ENCODE results near the gene ARIH2.
"Not testable (repeated sequence)": the region's sequence is repeated elsewhere in the genome, so short reads cannot be mapped to it uniquely, and the experiment has no call there.

ARIH2 gene

GRCh38 chr3:48897460-48898376 is 20.9 kb upstream of the ARIH2 start:
- Histone ChIP-seq H3K79me2 (ENCODE audit: control insufficient read depth, insufficient read depth, low read length) (no peaks in the 10 kb centered on the region), H3K4me1 (ENCODE audit: control insufficient read depth, low read depth, low read length) (peaks cover 6% of the 10 kb centered on the region), H4K5ac (ENCODE audit: low read length) (no peak overlapping the region), H3K4me2 (ENCODE audit: low read length) (peak overlapping the region; percentile 90), H3K79me1 (ENCODE audit: low read length) (no peaks in the 10 kb centered on the region), H3K9ac (ENCODE audit: low read length) (peak overlapping the region; percentile 79), H2AK5ac (ENCODE audit: low read length) (no peak overlapping the region), H3K4me3 (ENCODE audit: low read length) (peak overlapping the region; percentile 81), H3K4ac (ENCODE audit: low read depth, low read length) (no peak overlapping the region), H3K27ac (ENCODE audit: low read depth, low read length) (no peak overlapping the region), H3K56ac (ENCODE audit: low read length) (peak overlapping the region; percentile 86), H3K18ac (ENCODE audit: low read length) (no peak overlapping the region), H3K23ac (ENCODE audit: low read length) (no peak overlapping the region), H4K8ac (ENCODE audit: low read depth, low read length) (no peak overlapping the region), H2BK120ac (ENCODE audit: low read depth, low read length) (no peak overlapping the region), H3K27me3 (ENCODE audit: insufficient read depth, low read length, poor library complexity) (no peaks in the 10 kb centered on the region), H3K36me3 (ENCODE audit: control insufficient read depth, insufficient read depth, low read length) (no peaks in the 10 kb centered on the region), H2BK5ac (ENCODE audit: low read length) (no peak overlapping the region), H2BK15ac (replicated peaks; ENCODE audit: low read depth) (no peak overlapping the region)
- WGBS (ENCODE audit: extremely low coverage, insufficient coverage, low lambda C conversion rate) = no CpG with 5 or more reads among the region's 17 CpGs
- DNase-seq = no peak

- Histone ChIP-seq H3K79me1 (ENCODE audit: low read length) (no peaks in the 10 kb centered on the region), H3K27me3 (ENCODE audit: insufficient read depth, low read length, poor library complexity) (no peaks in the 10 kb centered on the region), H2AK5ac (ENCODE audit: low read length) (no peak within 1 kb of the TSS), H2BK5ac (ENCODE audit: low read length) (no peak within 1 kb of the TSS), H3K4me2 (ENCODE audit: low read length) (peak within 1 kb of the TSS; percentile 90), H3K4me1 (ENCODE audit: control insufficient read depth, low read depth, low read length) (peaks cover 6% of the 10 kb centered on the region), H3K18ac (ENCODE audit: low read length) (no peak within 1 kb of the TSS), H3K36me3 (ENCODE audit: control insufficient read depth, insufficient read depth, low read length) (no peaks in the 10 kb centered on the region), H3K4me3 (ENCODE audit: low read length) (peak within 1 kb of the TSS; percentile 81), H3K56ac (ENCODE audit: low read length) (peak within 1 kb of the TSS; percentile 86), H3K9ac (ENCODE audit: low read length) (peak within 1 kb of the TSS; percentile 79), H4K5ac (ENCODE audit: low read length) (peak within 1 kb of the TSS; percentile 62), H2BK120ac (ENCODE audit: low read depth, low read length) (no peak within 1 kb of the TSS), H3K23ac (ENCODE audit: low read length) (peak within 1 kb of the TSS; percentile 35), H3K79me2 (ENCODE audit: control insufficient read depth, insufficient read depth, low read length) (no peaks in the 10 kb centered on the region), H3K4ac (ENCODE audit: low read depth, low read length) (no peak within 1 kb of the TSS), H4K8ac (ENCODE audit: low read depth, low read length) (no peak within 1 kb of the TSS), H2BK15ac (replicated peaks; ENCODE audit: low read depth) (no peak within 1 kb of the TSS), H3K27ac (ENCODE audit: low read depth, low read length) (no peak within 1 kb of the TSS)
- peak; percentile 94 for DNase-seq
- WGBS (ENCODE audit: extremely low coverage, insufficient coverage, low lambda C conversion rate) = no CpG with 5 or more reads among the region's 54 CpGs
These were observed 20.0 kb upstream of the ARIH2 start, which contains the start of gene SLC25A20 for GRCh38 chr3:48898383-48899234. TSS of gene SLC25A20 (minus strand) at chr3:48898882. CDS start at chr3:48898794, 88 bp downstream.

- DNase-seq = no peak
- H3K27ac ChIP-seq (ENCODE audit: low read depth, low read length) = no peak overlapping the region
These were observed 19.4 kb upstream of the ARIH2 start for GRCh38 chr3:48899273-48899672.

GRCh38 chr3:48907026-48907425 is 11.6 kb upstream of the ARIH2 start:
- not testable (repeated sequence) for H2BK120ac ChIP-seq (ENCODE audit: low read depth, low read length); H3K4me3 ChIP-seq (ENCODE audit: low read length); H3K79me1 ChIP-seq (ENCODE audit: low read length); DNase-seq; H3K4me1 ChIP-seq (ENCODE audit: control insufficient read depth, low read depth, low read length); H3K4ac ChIP-seq (ENCODE audit: low read depth, low read length); H2BK15ac ChIP-seq (replicated peaks; ENCODE audit: low read depth); H3K9ac ChIP-seq (ENCODE audit: low read length); H4K8ac ChIP-seq (ENCODE audit: low read depth, low read length); H3K27me3 ChIP-seq (ENCODE audit: insufficient read depth, low read length, poor library complexity); H3K18ac ChIP-seq (ENCODE audit: low read length); H3K36me3 ChIP-seq (ENCODE audit: control insufficient read depth, insufficient read depth, low read length); H2AK5ac ChIP-seq (ENCODE audit: low read length); H3K23ac ChIP-seq (ENCODE audit: low read length); H3K79me2 ChIP-seq (ENCODE audit: control insufficient read depth, insufficient read depth, low read length); H3K27ac ChIP-seq (ENCODE audit: low read depth, low read length); H4K5ac ChIP-seq (ENCODE audit: low read length); H3K56ac ChIP-seq (ENCODE audit: low read length); H3K4me2 ChIP-seq (ENCODE audit: low read length); H2BK5ac ChIP-seq (ENCODE audit: low read length)
- no CpG with 5 or more reads among the region's 13 CpGs for WGBS (ENCODE audit: extremely low coverage, insufficient coverage, low lambda C conversion rate)

More at GRCh38 chr3:48899273-48899672, 19.4 kb upstream of the ARIH2 start:
- no peak overlapping the region for H2BK5ac ChIP-seq (ENCODE audit: low read length)
- H4K5ac ChIP-seq (ENCODE audit: low read length) = peak overlapping the region; percentile 62
- no peak overlapping the region for H2BK120ac ChIP-seq (ENCODE audit: low read depth, low read length)
- no CpG with 5 or more reads among the region's 4 CpGs for WGBS (ENCODE audit: extremely low coverage, insufficient coverage, low lambda C conversion rate)
- no peak overlapping the region for H3K4me3 ChIP-seq (ENCODE audit: low read length)
- H3K4me2 ChIP-seq (ENCODE audit: low read length) = no peak overlapping the region
- no peak overlapping the region for H3K4ac ChIP-seq (ENCODE audit: low read depth, low read length)
- no peak overlapping the region for H4K8ac ChIP-seq (ENCODE audit: low read depth, low read length)
- no peaks in the 10 kb centered on the region for H3K27me3 ChIP-seq (ENCODE audit: insufficient read depth, low read length, poor library complexity)
- no peaks in the 10 kb centered on the region for H3K36me3 ChIP-seq (ENCODE audit: control insufficient read depth, insufficient read depth, low read length)
- H3K79me1 ChIP-seq (ENCODE audit: low read length) = no peaks in the 10 kb centered on the region
- H3K23ac ChIP-seq (ENCODE audit: low read length) = no peak overlapping the region
- no peak overlapping the region for H3K18ac ChIP-seq (ENCODE audit: low read length)
- H2BK15ac ChIP-seq (replicated peaks; ENCODE audit: low read depth) = no peak overlapping the region
- H3K4me1 ChIP-seq (ENCODE audit: control insufficient read depth, low read depth, low read length) = peaks cover 6% of the 10 kb centered on the region
- H3K9ac ChIP-seq (ENCODE audit: low read length) = no peak overlapping the region
- H2AK5ac ChIP-seq (ENCODE audit: low read length) = no peak overlapping the region
- H3K79me2 ChIP-seq (ENCODE audit: control insufficient read depth, insufficient read depth, low read length) = no peaks in the 10 kb centered on the region
- peak overlapping the region; percentile 28 for H3K56ac ChIP-seq (ENCODE audit: low read length)

DNA sequence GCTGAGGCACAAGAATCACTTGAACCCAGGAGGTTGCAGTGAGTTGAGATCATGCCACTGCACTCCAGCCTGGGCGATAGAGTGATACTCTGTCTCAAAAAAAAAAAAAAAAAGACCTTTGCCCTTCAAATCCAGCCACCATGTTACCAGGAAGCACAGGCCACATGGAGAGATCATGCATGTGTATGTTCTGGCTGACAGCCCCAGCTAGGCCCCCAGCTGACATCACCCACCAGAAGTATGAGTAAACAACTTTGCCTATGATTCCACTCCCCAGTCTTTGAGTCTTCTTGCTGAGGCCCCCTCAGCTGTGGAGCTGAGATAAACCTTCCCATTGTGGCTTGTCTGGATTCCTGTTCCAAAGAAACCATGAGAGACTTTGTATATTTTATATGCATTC is 3.3 kb upstream of the ARIH2 start:
- H3K4me3 ChIP-seq (ENCODE audit: low read length) = no peak overlapping the region
- H3K79me1 ChIP-seq (ENCODE audit: low read length) = peaks cover 2% of the 10 kb centered on the region
- no peak overlapping the region for H3K18ac ChIP-seq (ENCODE audit: low read length)
- no peak overlapping the region for H4K5ac ChIP-seq (ENCODE audit: low read length)
- H3K27me3 ChIP-seq (ENCODE audit: insufficient read depth, low read length, poor library complexity) = no peaks in the 10 kb centered on the region
- no peak overlapping the region for H2AK5ac ChIP-seq (ENCODE audit: low read length)
- H3K4me2 ChIP-seq (ENCODE audit: low read length) = no peak overlapping the region
- H3K4ac ChIP-seq (ENCODE audit: low read depth, low read length) = no peak overlapping the region
- H3K56ac ChIP-seq (ENCODE audit: low read length) = no peak overlapping the region
- no peak overlapping the region for H3K27ac ChIP-seq (ENCODE audit: low read depth, low read length)
- no peak overlapping the region for H2BK5ac ChIP-seq (ENCODE audit: low read length)
- DNase-seq = no peak
- H3K4me1 ChIP-seq (ENCODE audit: control insufficient read depth, low read depth, low read length) = no peaks in the 10 kb centered on the region
- peaks cover 11% of the 10 kb centered on the region for H3K79me2 ChIP-seq (ENCODE audit: control insufficient read depth, insufficient read depth, low read length)
- H2BK120ac ChIP-seq (ENCODE audit: low read depth, low read length) = no peak overlapping the region
- H4K8ac ChIP-seq (ENCODE audit: low read depth, low read length) = no peak overlapping the region
- WGBS (ENCODE audit: extremely low coverage, insufficient coverage, low lambda C conversion rate) = no CpG with 5 or more reads among the region's 1 CpG
- H3K36me3 ChIP-seq (ENCODE audit: control insufficient read depth, insufficient read depth, low read length) = no peaks in the 10 kb centered on the region
- H2BK15ac ChIP-seq (replicated peaks; ENCODE audit: low read depth) = no peak overlapping the region
- H3K23ac ChIP-seq (ENCODE audit: low read length) = no peak overlapping the region
- H3K9ac ChIP-seq (ENCODE audit: low read length) = no peak overlapping the region
